ENCODE results near the gene CNRIP1.

The CNRIP1 gene

DNA sequence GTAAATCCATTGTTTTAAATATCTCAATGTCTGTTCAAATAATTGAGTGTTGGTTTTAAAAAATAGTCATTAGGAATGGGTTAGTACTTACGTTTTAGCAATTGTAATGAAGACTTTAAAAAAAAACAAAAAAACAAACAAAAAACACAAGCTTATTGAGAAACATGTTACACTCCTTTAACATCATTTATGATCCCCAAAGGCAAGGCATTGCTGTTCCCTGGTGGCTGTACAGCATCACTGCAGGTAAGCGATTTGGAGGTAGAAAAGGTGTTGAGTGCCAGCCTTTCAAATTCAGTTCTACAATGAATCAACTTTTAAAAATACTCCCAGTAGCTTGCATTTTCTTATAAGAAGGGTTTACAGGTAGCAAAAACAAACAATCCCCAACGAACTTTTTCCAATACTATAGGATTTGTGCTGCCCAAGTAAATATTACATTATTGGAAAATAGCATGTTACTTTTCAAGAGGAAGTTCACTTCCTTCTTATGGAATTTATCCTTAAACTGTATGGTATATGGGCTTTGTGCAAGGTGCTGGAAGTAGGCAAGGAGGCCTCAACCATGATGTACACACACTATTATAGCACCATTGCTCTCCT, 27.5 kb downstream of the CNRIP1 start:
- no peak for DNase-seq (ENCODE audit: low read depth, low spot score)

DNA sequence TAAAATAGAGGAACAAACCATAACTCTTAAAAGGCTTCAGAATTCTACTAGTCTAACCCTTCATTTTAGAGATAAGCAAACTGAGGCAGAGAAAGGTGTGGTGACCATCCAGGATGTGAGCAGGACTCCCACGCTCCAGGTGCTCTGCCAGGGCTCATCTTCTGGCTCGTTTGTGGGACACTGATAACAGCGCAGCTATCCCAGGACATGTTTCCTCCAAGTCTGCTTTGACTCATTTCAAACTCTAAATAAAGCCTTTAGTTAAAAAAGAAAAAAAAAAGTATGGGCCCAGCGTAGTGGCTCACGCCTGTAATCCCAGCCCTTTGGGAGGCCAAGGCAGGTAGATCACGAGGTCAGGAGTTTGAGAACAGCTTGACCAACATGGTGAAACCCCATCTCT, 28.4 kb downstream of the CNRIP1 start:
- DNase-seq (ENCODE audit: low read depth, low spot score), result no peak

DNA sequence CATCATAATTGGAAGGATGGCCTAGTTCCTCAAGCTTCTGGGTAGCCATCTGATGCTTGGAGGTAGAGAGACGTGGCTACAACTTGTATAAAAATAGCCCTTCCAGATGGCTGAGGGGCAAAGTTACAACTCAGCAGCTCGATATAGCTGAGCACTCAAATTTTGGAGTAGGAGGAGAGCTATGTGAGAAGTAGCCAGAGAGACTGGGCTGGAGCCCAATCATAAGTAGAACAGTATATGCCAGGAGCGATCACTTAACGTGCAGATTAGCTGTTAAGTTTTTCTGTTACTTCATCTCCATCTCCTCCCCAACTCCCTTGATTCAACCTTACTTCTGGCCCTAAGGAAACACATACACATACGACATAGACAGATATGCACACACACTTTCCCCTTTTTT, 28.8 kb downstream of the CNRIP1 start:
- DNase-seq (ENCODE audit: low read depth, low spot score), result no peak

DNA sequence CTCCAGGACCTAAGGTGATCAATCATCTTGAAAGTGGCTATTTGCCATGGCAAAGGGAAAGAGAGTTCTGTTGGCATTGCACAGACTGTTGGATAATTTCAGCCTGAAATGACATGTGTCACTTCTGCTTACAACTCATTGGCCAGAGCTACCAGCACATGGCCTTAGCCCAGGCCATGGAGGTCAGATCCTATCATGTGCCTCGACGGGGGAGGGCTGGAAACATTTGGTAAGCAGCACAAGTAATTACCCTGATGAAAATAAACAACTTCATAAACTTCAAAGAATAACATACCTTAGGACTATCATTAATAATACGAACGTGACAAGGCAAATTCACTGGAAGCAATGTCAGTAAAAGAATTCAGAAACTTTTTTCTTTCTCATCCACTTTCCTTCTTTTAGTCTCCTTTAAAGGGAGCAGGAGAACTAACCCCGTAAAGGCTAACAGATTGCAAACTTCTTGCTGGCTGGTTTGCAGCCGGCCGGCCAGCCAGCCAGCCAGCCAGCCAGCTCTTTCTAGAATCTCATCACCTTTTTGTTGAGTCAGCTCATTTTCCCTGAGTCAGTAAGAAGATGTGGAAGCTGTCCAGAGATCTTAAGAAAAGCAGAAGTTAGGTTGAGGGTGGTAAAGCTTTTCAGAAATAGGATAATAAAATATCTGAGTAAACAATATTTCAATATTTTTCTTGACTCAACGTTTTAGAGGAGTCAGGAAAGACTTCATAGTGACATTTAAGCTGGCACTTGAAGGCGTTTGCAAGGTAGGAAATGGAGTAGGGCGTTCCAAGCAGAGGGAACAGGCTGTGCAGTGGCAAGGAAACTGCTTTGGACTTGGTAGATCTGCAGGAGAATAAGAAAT, 31.9 kb downstream of the CNRIP1 start:
- DNase-seq (ENCODE audit: low read depth, low spot score), result no peak

DNA sequence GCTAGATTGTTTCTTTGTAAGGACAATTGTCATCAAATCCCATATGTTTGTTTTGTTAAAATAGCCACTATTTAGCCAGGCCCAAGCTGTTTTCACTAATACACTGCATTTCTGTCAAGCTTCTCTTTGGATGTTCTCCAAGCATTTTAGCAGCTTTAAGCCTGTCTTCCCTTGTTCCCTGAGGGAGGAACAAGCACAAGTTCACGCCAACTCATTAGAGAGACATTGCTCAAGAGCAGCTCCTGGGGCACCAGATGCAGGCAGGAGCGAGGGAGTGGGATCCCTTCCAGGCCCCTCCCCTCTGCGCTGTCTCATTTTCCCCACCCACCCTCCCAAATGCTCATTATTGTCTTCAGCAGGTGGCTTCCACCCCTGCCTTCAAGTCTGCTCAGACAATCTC, 34.9 kb downstream of the CNRIP1 start:
- no peak for DNase-seq (ENCODE audit: low read depth, low spot score)

- no peak for DNase-seq (ENCODE audit: low read depth, low spot score)
These were observed 36.3 kb downstream of the CNRIP1 start for GRCh38 chr2:68283419-68283812.

DNA sequence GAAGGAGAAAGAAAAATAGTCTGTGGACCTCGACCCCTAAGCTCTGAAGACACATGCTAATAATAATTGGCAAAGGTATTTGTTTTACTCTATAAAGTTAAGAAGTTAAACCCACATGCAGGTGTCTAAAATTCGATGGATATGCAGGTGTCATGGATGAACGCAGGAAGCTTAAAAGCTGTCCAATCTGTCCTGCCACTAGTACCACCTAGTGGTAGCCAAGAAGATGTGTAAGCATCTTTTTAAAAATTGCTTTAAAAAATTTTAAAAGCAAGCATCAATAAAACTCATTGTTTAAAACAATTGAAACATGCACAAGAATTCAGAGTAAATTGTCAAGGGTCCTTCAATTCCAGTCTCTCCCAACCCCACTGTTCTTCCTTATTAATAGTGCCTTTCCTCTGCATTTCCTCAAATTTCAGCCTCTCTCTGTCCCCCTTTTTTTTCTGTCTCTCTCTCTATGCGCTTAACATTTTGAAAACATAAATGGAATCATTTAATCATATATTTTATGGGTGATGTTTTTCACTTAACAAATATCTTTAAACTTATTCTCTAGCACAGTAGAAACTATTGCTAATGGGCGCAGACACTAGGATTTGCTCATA, 36.8 kb downstream of the CNRIP1 start:
- no peak for DNase-seq (ENCODE audit: low read depth, low spot score)

GRCh38 chr2:68280796-68281195, 39.0 kb downstream of the CNRIP1 start:
- DNase-seq (ENCODE audit: low read depth, low spot score), result no peak

DNA sequence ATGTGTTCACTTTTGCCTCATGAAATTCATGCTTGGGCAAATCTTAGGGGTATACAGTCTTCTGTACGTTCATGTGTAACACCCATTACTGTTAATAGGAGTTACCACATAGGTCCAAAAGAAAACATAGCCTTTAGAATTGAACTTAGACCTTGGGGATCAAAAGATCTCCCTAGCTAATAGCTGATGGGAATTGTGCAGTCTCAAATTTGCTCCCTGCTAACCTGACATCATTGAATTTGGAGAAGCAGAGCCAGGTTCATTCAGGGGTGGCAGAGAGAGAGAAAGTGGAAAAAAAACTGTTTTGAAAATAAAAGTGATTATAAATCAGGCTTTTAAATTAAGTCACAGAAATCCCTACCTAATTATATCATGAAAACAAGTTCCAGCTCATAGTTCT, 39.4 kb downstream of the CNRIP1 start:
- DNase-seq (ENCODE audit: low read depth, low spot score), result no peak

- no peak for DNase-seq (ENCODE audit: low read depth, low spot score)
These were observed 40.1 kb downstream of the CNRIP1 start for GRCh38 chr2:68279691-68280090.

- DNase-seq (ENCODE audit: low read depth, low spot score), result no peak
These were observed 41.6 kb downstream of the CNRIP1 start for GRCh38 chr2:68278169-68278568.

- DNase-seq (ENCODE audit: low read depth, low spot score), result no peak
These were observed 45.7 kb downstream of the CNRIP1 start for GRCh38 chr2:68274022-68274421.

GRCh38 chr2:68272246-68272994, 47.3 kb downstream of the CNRIP1 start:
- DNase-seq (ENCODE audit: low read depth, low spot score), result no peak

DNA sequence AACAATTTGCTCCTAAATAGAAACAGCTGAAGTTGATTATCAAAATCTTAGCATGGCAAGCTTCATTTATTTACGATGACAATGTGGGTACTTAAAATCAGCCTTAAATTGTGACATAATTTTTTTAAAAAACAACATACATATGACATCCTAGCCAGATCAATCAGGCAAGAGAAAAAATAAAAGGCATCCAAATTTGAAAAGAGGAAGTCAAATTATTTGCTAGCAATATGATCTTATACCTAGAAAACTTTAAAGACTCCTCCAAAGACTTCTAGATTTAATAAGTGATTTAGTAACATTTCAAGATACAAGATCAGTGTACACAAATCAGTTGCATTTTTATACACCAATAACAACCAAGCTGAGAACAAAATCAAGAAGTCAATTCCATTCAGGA, 53.1 kb downstream of the CNRIP1 start:
- no peak for DNase-seq (ENCODE audit: low read depth, low spot score)

DNA sequence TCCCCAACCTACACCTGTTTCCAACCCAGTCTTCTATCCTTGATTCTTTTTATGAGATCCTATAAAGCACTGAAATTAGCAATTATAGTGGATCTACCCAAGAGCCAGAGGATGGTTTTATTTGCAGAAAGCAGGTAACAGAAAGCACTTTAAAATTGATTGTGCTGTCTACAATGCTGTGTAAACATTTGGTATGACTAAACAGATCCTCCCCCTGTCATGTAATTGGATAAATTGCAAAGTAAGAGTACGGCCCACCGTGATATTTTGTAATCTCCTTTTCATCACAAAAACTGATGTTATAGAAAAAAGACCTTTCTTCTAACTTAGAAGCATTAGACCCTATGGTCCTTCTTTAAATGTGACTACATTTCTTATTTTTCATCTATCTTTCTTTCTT, 56.1 kb downstream of the CNRIP1 start:
- DNase-seq (ENCODE audit: low read depth, low spot score), result no peak

GRCh38 chr2:68258851-68259250, 60.9 kb downstream of the CNRIP1 start:
- DNase-seq (ENCODE audit: low read depth, low spot score), result no peak

GRCh38 chr2:68256093-68256450, 63.7 kb downstream of the CNRIP1 start:
- DNase-seq (ENCODE audit: low read depth, low spot score), result no peak

- peak; percentile 10 for DNase-seq (ENCODE audit: low read depth, low spot score)
These were observed 66.3 kb downstream of the CNRIP1 start for GRCh38 chr2:68253219-68254068.

- DNase-seq (ENCODE audit: low read depth, low spot score), result peak; percentile 87
These were observed 67.1 kb downstream of the CNRIP1 start, which contains the start of gene PPP3R1 for GRCh38 chr2:68252400-68253218. PPP3R1 (minus strand) TSS chr2:68252532; CDS start chr2:68252127, 405 bp downstream.

GRCh38 chr2:68251855-68252399, 67.8 kb downstream of the CNRIP1 start:
- peak; percentile 8 for DNase-seq (ENCODE audit: low read depth, low spot score)
